Esophagus muscularis mucosa (tissue), 4 donors: ENCODE data around the gene ARL10. TPM values are rescaled to one million over a fixed set of nuclear protein-coding genes. Genes with fewer than 3 reads are reported as not detected.

Experiments
- DNase-seq: peaks from one replicate; pipeline ENCODE4 v3.0.0-alpha.2; 2017; ENCODE audit errors: extremely low spot score
- H3K27ac ChIP-seq, 4 donors: fragments of 200-600 bp; sonication (generic); replicated peaks in 1 of 4; 1 replicate in 3 of 4; 2 replicates in 1 of 4; pipeline ENCODE4 v1.5.1; 2016 to 2019; ENCODE audit warnings: mild to moderate bottlenecking in 1 of 4
- H3K27me3 ChIP-seq, 4 donors: fragments of 200-600 bp; sonication (generic); one replicate each; pipeline versions ENCODE4 v1.5.1 to v1.6.0; 2016 to 2019
- H3K36me3 ChIP-seq, 4 donors: fragments of 200-600 bp; sonication (generic); one replicate each; pipeline ENCODE4 v1.5.1; 2016 to 2019
- H3K4me1 ChIP-seq, 4 donors: fragments of 200-600 bp; sonication (generic); one replicate each; pipeline ENCODE4 v1.5.1; 2016 to 2019
- H3K4me3 ChIP-seq, 4 donors: fragments of 200-600 bp; sonication (generic); 1 replicate in 2 of 4; 2 replicates in 2 of 4; pipeline ENCODE4 v1.5.1; 2016 to 2019; ENCODE audit warnings: mild to moderate bottlenecking in 4 of 4, moderate library complexity in 1 of 4
- H3K9me3 ChIP-seq, 4 donors: fragments of 200-600 bp; sonication (generic); 1 replicate in 3 of 4; 2 replicates in 1 of 4; pipeline ENCODE4 v1.5.1; 2016 to 2019
- CTCF ChIP-seq, 3 experiments: fragments of 200-600 bp in 2 of 3; fragments of 450-650 bp in 1 of 3; sonication (generic) in 2 of 3; IDR thresholded peaks; one replicate each; pipeline ENCODE4 v1.5.1; 2017 to 2019; ENCODE audit warnings: antibody characterized with exemption in 3 of 3, mild to moderate bottlenecking in 2 of 3, moderate library complexity in 1 of 3
- EP300 ChIP-seq: sonication (generic); formaldehyde crosslinking; IDR thresholded peaks from one replicate; pipeline ENCODE4 v1.6.1; 2017; ENCODE audit warnings: antibody characterized with exemption
- POLR2A ChIP-seq: fragments of 450-650 bp; IDR thresholded peaks from one replicate; pipeline ENCODE4 v1.6.1; 2017; ENCODE audit warnings: antibody characterized with exemption, moderate library complexity, mild to moderate bottlenecking, low read depth
- POLR2AphosphoS5 ChIP-seq, 2 donors: sonication (generic); formaldehyde crosslinking; IDR thresholded peaks; one replicate each; pipeline ENCODE4 v1.6.1; 2017; ENCODE audit warnings: antibody characterized with exemption in 2 of 2
- WGBS: methylation state at CpG from one replicate; pipeline ENCODE4 v1.1.5; 2018; 5-methylcytosine and 5-hydroxymethylcytosine counted together
- intact Hi-C: fragments of 100-400 bp; cut with DNase I; formaldehyde crosslinking; loops from one replicate; pipeline ENCODE4 v1.15.1; 2023
- total RNA-seq, 4 donors: library from RNA; depleted of rRNA; stranded (reverse); fragments of >200 nt; gene quantifications; one replicate each; pipeline versions ENCODE4 v1.1.0 to v1.2.1, GENCODE V29; 2016

ARL10 gene
- total RNA-seq, 4 donors from 2014 or later = 5.4 to 16.9 (median 7.1) TPM

DNA sequence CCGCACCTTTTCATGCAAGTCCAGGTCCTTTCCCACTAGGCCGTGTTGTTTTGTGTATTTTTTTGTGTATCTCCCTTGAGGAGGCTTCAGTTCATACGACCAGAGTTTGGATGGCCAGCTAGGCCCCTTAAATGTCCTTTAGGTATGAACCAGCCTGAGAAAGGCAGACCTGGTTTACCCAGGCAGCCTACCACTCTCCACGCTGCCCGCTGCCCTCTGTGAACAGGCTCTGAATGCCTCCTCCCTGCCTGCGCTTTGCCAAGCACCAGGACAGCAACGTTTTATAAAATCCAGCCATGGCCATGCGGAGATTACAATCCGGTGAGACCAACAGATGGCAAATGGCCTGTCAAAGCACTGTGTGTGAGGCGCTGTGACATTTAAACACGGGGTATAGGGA lies 51.7 kb downstream of the ARL10 start:
- TF ChIP-seq EP300 (no peak), CTCF (IDR thresholded peaks at IDR 0.05) (no peak), POLR2A (no peak), POLR2AphosphoS5 (IDR thresholded peaks at IDR 0.05) (no peak)
- WGBS = 74% methylated on average over 11 of the region's 11 CpGs
- Histone ChIP-seq H3K36me3 (peaks cover 0 to 6% (median 2%) of the 10 kb centered on the region in 4 donors), H3K27me3 (no peaks in the 10 kb centered on the region), H3K4me3 (peak overlapping the region; percentile 71 to 98 (median 95)), H3K9me3 (no peaks in the 10 kb centered on the region), H3K4me1 (peaks cover 38 to 46% (median 45%) of the 10 kb centered on the region in 4 donors), H3K27ac (peak overlapping the region; percentile 86 to 98 (median 96))
- no peak for DNase-seq
- intact Hi-C loops = loop anchor here (1.0 to 10.0 kb wide), 2 partner anchors 30 to 128 kb away; partner anchors contain the start of gene CDHR2

DNA sequence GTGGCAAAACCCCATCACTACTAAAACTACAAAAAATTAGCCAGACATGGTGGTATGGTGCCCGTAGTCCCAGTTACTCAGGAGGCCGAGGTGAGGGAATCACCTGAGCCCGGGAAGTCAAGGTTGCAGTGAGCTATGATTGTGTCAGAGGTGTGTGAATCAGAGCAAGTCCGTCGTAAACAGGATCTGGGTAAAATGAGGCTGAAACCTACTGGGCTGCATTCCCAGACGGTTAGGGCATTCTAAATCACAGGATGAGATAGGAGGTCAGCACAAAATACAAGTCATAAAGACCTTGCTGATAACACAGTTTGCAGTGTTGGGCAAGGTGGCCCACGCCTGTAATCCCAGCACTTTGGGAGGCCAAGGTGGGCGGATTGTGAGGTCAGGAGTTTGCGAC lies 53.0 kb downstream of the ARL10 start:
- Histone ChIP-seq H3K36me3 (no peaks in the 10 kb centered on the region), H3K4me3 (no peak overlapping the region), H3K9me3 (no peaks in the 10 kb centered on the region), H3K27ac (no peak overlapping the region), H3K4me1 (peaks cover 27 to 33% (median 32%) of the 10 kb centered on the region in 4 donors), H3K27me3 (no peaks in the 10 kb centered on the region)
- TF ChIP-seq POLR2AphosphoS5 (IDR thresholded peaks at IDR 0.05) (no peak), EP300 (no peak), CTCF (IDR thresholded peaks at IDR 0.05) (no peak), POLR2A (no peak)
- intact Hi-C loops = loop anchor here (10.0 kb wide), 1 partner anchor 127 kb away; the partner anchor contains the start of gene CDHR2
- WGBS = 94% methylated on average over 9 of the region's 9 CpGs
- DNase-seq = no peak

DNA sequence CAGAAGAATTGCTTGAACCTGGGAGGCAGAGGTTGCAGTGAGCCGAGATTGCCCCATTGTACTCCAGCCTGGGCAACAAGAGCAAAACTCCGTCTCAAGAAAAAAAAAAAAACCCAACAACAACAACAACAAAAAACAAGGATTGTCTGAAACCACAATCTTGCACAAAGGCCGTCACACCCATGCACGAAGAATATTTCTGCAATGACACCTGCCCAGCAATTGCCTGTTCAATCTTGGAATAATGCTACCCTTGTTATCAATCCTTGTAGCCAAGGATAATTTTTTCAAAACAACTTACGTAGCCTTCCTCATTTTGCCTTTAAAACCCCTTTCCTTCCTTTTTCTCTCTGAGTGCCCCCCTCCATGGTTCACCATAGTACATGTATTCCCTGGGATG lies 54.8 kb downstream of the ARL10 start:
- intact Hi-C loops = no loop called here
- H3K4me1 ChIP-seq = peaks cover 8 to 14% (median 13%) of the 10 kb centered on the region in 4 donors
- TF ChIP-seq EP300 (no peak), POLR2A (no peak), POLR2AphosphoS5 (IDR thresholded peaks at IDR 0.05) (no peak), CTCF (IDR thresholded peaks at IDR 0.05) (no peak)
- H3K4me3 ChIP-seq = no peak overlapping the region
- WGBS = 87% methylated on average over 5 of the region's 5 CpGs
- no peak for DNase-seq
- no peaks in the 10 kb centered on the region for H3K27me3 ChIP-seq
- no peaks in the 10 kb centered on the region for H3K36me3 ChIP-seq
- H3K27ac ChIP-seq = no peak overlapping the region
- H3K9me3 ChIP-seq = no peaks in the 10 kb centered on the region

GRCh38 chr5:176420972-176421544 lies 55.8 kb downstream of the ARL10 start:
- no peaks in the 10 kb centered on the region for H3K9me3 ChIP-seq
- intact Hi-C loops = no loop called here
- no peaks in the 10 kb centered on the region for H3K36me3 ChIP-seq
- no peak for TF ChIP-seq EP300
- no peak for TF ChIP-seq POLR2A
- no peak for TF ChIP-seq CTCF (IDR thresholded peaks at IDR 0.05)
- no peak for TF ChIP-seq POLR2AphosphoS5 (IDR thresholded peaks at IDR 0.05)
- no peaks in the 10 kb centered on the region for H3K27me3 ChIP-seq
- H3K4me3 ChIP-seq = no peak overlapping the region
- 69% methylated on average over 2 of the region's 2 CpGs for WGBS
- H3K27ac ChIP-seq = no peak overlapping the region
- DNase-seq = no peak
- peaks cover 5 to 8% (median 7%) of the 10 kb centered on the region in 4 donors for H3K4me1 ChIP-seq

DNA sequence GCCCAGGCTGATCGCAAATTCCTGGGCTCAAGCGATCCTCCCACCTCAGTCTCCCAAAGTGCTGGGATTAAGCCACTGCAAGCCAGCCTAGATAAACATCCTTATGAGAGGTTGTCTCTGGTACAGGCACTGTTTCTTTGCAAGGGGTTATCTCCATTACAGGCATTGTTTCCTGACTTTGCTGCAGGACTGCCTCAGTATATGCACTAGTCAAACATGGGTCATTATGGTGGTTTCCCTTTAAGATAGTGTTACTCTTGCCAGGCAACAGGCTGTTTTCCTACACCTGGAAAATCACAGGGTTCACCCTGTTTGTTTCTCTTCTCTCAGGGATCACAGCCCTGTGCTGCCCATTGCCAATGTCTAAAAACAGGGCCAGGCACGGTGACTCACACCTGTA lies 58.9 kb downstream of the ARL10 start:
- no peak overlapping the region for H3K4me3 ChIP-seq
- DNase-seq = no peak
- H3K36me3 ChIP-seq = no peaks in the 10 kb centered on the region
- TF ChIP-seq POLR2A = no peak
- TF ChIP-seq POLR2AphosphoS5 (IDR thresholded peaks at IDR 0.05) = no peak
- no peak for TF ChIP-seq EP300
- no peak overlapping the region for H3K27ac ChIP-seq
- WGBS = 89% methylated on average over 3 of the region's 3 CpGs
- no peaks in the 10 kb centered on the region for H3K9me3 ChIP-seq
- H3K4me1 ChIP-seq = no peaks in the 10 kb centered on the region
- intact Hi-C loops = no loop called here
- H3K27me3 ChIP-seq = no peaks in the 10 kb centered on the region
